GM12872 (cell line): ENCODE results near the gene PCNX4.

ENCODE experiments used
- CTCF ChIP-seq: IDR thresholded peaks from 3 replicates; pipeline ENCODE4 v1.5.1; 2011; ENCODE audit warnings: low read depth, mild to moderate bottlenecking, low read length, moderate library complexity; ENCODE audit not compliant: insufficient read depth

PCNX4 gene

DNA sequence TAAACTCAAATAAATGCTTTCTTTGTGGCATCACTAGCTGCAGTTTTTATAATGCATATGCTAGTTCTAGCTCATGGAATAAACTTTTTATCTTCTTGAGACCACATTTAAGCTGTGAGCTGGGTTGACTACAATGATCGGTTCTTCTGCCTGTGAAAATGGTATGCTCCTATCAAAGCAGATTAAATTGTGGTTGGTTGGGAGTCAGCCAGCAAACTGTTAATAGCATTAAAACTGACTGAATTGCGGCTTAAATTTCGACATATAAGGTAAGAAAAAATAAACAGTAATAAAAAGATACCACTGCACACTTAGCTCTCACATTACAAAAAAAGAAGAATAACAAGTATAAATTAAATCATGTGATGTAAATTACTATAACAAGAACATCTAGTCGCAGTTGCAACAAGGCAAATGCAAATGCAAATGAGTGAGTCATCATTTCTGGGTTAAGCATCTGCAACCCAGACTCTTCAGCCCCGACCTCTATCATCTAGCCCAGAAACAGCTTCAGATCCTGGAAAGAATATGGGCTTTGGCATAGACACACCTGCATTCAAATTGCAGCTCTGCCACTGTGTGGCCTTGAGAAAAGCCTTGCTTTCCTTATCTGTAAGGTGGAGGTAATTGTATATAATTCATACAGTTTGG lies 93.3 kb downstream of the PCNX4 start:
- TF ChIP-seq CTCF = no peak

DNA sequence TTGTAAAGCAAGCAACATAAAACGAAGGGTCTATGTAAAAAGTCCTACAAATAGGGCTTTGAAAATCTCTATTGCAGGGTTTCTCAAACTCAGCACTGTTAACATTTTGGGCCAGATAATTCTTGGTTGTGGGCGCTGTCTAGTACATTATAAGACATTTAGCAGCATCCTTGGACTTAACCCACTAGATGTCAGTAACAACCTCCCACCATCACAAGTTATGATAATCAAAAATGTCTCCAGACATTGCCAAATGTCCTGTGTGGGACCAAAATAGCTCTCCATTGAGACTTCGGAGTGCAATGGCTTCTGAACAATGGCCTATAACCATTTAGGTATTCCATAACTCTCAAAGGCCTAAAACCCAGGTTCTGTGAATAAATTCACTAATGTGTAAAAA lies 96.4 kb downstream of the PCNX4 start:
- TF ChIP-seq CTCF = peak; percentile 49; the same call in 2 of the 3 replicates

DNA sequence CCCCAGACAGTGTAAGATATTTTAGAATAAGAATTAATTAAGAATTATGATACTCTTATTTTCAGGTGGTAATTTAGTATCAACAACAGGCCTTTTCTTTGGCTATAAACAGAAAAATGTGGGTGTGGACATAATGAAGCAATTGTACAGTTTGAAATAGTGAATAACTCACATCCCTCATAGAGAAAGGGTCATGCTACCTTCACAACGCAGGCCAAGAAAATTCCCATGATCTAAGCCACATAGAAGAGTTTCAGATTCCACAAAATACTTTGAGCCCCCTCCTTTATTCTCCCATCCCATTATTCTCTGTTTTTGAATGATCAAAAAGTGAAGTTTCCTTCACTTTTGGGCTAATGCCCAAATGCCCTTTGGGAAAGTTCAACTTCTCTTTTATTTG lies 97.0 kb downstream of the PCNX4 start:
- no peak for TF ChIP-seq CTCF

- no peak for TF ChIP-seq CTCF
Measured at GRCh38 chr14:60189923-60190840, 98.5 kb downstream of the PCNX4 start.

- peak; percentile 49; the same call in 2 of the 3 replicates for TF ChIP-seq CTCF
Measured at GRCh38 chr14:60195179-60195810, 103.6 kb downstream of the PCNX4 start.

DNA sequence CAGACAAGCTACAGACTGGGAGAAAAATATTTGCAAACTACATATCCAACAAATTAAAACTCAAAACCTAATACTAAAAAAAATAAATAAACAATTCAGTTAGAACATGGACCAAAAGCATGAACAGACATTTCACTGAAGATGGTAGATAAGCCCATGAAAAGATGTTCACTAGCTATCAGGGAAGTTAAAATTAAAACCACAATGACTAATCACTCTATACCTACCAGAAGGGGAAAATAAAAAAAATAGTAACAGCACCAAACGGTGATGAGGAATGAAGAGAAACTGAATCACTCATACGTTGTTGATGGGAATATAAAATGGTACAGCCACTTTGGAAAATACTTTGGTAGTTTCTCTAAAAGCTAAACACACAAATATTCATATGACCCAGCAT lies 104.6 kb downstream of the PCNX4 start:
- TF ChIP-seq CTCF = no peak

DNA sequence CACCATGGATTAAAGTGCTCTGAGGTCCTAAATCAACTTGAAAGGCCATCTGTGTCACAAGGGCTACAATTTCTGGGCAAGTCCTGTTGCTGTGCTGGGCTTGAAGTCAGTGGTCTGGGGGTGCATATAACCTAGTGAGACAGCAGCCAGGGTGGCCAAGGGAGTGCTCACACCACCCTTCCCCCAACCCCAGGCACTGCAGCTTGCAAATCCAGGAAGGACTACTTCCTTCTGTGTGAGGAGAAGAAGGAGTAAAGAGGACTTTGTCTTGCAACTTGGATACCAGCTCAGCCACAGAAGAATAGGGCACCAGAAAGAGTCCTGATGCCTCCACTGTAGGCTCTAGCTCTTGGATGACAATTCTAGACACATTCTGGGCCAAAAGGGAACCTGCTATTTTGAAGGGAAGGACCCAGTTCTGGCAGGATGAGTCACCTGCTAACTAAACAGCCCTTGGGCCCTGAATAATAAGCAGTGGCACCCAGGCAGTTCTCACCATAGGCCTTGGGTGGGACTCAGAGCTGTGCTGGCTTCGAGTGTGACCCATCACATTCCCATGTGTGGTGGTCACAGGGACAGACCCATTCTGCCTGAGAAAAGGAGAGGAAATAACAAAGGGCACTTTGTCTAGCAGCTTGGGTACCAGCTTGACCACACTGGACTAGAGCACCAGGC lies 106.0 kb downstream of the PCNX4 start:
- no peak for TF ChIP-seq CTCF
